ENCODE results near the gene NDOR1. TPM values are rescaled to one million over a fixed set of nuclear protein-coding genes. Genes with fewer than 3 reads are reported as not detected.

The NDOR1 gene
- total RNA-seq, 1 experiment from 2014 or later = 4.6 TPM

- DNase-seq (ENCODE audit: low read depth) = no peak
These were observed 22.7 kb upstream of the NDOR1 start for GRCh38 chr9:137182836-137183235.

- no peak for DNase-seq (ENCODE audit: low read depth)
These were observed 21.4 kb upstream of the NDOR1 start for GRCh38 chr9:137183980-137184595.

DNA sequence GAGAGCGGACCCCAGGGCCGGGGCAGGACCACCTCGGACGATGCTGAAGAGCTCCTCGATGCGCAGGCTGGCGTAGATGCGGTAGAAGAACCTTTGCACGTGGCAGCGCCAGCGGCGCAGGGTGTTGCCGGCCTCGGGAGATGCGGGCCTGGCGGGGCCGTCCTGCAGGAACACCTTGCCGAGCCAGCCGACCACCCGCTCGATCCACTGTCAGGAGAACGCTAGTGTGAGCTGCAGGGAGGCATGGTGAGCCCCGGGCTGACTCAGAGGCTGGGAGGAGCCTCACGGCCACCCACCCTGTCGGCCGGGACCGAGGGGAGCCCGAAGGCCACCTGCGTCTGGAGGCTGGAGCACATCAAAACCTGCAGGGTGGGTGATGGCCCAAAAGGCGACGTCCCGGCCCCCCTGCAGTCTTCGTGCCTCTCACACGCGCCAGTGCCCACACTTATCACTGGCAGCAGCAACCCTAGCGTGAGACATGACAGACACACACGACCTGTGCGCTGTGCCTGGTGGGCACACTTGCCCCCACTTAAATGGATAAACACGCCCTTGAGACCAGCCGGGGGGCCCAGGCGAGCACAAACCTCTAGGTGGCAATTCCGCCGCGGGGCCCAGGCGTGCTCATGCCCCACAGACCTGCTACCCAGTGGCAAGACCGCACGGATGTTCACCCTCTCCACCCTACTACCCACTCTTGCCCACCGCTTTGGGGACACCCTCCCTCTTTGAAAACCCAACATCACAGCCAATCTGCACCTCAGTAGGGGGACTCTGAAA is 20.4 kb upstream of the NDOR1 start:
- no peak for DNase-seq (ENCODE audit: low read depth)

GRCh38 chr9:137185921-137186320 is 19.6 kb upstream of the NDOR1 start:
- DNase-seq (ENCODE audit: low read depth) = no peak

DNA sequence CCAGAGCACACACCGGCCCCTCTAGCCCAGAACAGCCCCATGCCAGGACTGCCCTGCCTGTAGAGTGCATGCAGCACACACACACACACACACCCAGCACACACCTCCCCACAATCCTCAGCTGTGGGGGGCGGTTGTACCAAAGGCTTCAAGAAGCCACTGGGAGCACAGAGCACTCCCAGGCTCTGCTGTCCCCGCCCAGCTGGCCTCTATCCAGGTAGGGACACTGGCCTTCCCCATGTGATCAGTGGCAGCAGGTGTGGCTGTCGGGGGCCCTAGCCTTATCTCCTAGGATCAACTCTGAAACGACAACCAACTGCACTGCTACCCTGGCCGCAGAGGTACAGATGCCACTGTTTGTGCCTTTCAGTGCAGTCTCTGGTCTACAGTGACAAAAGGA is 19.1 kb upstream of the NDOR1 start:
- no peak for DNase-seq (ENCODE audit: low read depth)

- DNase-seq (ENCODE audit: low read depth) = no peak
These were observed 18.1 kb upstream of the NDOR1 start for GRCh38 chr9:137187386-137187785.

- DNase-seq (ENCODE audit: low read depth) = no peak
These were observed 17.4 kb upstream of the NDOR1 start for GRCh38 chr9:137188086-137188489.

DNA sequence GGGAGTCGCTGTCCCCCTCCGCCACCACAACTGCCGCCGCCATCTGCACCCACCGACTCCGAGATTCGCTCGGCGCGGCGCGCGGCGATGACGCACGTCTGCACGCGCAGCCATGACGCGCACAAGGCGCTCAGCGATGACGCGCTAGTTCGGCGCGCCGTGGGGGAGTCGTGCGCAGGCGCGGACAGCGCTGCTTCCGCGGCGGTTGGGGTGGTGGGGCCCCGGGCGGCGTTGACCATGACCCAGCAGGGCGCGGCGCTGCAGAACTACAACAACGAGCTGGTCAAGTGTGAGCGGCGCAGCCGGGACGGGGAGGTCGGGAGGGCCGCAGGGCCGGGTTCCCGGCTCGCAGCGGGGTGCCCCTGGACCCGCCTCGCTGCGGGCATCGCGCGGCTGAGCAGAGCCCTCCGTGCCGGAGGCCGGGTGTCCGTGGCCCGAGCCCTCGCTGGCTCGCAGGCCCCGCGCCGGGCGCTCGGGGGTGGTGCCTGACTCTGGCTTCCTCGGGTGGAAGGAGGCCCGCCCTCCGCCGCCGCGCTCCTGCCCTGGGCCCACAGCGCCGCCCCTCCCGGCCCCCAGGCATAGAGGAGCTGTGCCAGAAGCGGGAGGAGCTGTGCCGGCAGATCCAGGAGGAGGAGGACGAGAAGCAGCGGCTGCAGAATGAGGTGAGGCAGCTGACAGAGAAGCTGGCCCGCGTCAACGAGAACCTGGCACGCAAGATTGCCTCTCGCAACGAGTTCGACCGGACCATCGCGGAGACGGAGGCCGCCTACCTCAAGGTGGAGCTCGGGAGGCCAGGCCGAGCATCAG is 16.8 kb upstream of the NDOR1 start, which contains the start of the genes ANAPC2 and SSNA1:
ANAPC2 (minus strand) TSS at position 71 of the 807 bp plus-strand sequence; CDS start at position 43, 28 bp downstream.
SSNA1 (plus strand) TSS at position 187 of the 807 bp plus-strand sequence; CDS start at position 238, 51 bp downstream.
- DNase-seq (ENCODE audit: low read depth) = peak; percentile 89

GRCh38 chr9:137189297-137190295 is 15.9 kb upstream of the NDOR1 start:
- DNase-seq (ENCODE audit: low read depth) = no peak

GRCh38 chr9:137190315-137190856 is 15.1 kb upstream of the NDOR1 start:
- DNase-seq (ENCODE audit: low read depth) = no peak

DNA sequence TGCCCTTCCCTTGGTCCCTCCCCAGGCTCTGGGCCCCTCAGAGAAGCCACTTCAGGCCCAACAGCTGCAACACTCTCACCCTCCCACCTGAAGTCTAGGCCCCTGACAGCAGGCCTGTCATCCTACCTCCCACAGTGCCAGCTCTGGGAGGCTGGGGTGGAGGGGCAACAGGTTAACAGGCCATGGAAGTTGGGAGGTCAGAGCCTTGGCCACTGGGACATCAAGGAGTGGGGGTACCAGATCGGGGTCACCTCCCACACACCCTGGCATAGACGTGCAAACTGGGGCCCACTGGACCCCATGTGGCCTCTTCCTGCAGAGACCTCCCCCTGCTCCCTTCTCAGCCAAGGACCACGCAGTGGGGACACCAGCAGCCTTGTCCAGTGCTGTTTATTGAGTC is 14.3 kb upstream of the NDOR1 start:
- no peak for DNase-seq (ENCODE audit: low read depth)

- DNase-seq (ENCODE audit: low read depth) = no peak
These were observed 13.6 kb upstream of the NDOR1 start for GRCh38 chr9:137191691-137192447.

DNA sequence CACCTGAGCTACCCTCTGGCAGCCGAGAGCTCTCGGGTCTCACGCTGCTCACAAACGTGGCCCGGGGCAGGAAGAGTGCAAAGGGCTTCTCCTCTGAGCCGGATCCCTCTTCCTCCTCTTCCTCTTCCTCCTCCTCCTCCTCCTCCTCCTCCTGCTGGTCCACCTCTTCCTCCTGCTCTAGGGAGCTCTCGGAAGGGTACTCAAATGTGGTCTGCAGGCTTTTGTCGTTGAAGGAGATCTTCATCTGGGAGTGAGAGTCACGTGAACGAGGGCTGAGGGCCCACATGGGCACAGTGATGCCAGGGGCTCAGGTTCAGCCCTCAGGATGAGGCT is 13.1 kb upstream of the NDOR1 start:
- no peak for DNase-seq (ENCODE audit: low read depth)

DNA sequence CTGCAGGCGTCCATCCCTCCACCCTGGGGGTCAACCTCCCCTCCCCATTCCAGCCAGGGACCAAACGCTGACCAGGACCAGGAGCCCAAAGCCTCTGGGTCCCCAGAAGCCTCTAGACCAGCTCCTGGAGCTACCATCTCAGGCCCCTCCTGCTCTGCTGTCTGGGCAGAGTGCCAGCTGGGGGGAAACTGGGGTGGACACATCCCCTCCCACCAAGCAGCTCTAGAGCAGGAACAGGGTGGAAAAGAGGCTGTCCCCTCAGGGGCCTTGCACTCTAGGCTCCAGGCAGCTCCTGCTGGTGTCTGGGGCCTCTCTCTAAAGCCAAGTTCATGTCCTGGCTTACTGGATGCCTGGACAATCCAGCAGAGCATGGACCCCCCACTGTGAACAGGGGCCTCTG is 12.6 kb upstream of the NDOR1 start:
- no peak for DNase-seq (ENCODE audit: low read depth)

DNA sequence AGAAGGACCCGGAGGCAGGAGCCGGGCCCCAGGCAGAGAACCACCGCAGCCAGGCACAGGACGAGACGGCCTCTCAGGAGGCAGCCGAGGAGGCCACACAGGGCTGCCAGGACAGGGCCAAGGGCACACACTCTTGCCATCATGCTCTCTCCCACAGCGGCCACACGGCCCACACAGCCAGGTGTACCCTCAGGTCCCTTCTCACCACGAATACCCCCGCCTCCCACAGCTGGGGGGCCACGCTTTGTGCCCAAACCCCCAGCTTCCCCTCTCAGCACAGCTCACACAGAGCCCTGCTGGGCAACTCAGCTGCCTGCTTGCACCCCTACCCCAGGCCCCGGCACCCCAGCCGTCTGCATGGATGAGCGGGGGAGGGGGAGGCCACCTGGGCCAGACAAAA is 11.7 kb upstream of the NDOR1 start:
- no peak for DNase-seq (ENCODE audit: low read depth)

DNA sequence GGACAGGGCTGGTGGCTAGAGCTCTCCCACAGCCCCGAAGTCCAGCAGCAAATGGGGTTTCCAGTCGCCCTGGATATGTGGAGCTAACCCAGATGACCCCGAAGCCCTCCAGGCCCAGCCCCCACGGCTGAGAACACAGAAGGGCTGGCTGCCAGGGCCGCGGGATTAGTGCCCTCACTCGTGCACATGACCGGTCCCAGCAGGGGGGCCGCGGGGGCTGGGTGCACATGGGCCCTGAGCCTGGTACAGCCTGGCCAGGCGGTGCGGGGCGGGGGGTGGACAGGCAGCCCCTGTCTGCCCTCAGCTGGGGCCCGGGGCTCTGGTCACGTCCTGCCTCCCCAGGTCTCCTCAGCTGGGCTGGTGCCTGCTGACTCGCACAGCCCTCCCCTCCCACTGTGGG is 11.1 kb upstream of the NDOR1 start:
- DNase-seq (ENCODE audit: low read depth) = no peak

GRCh38 chr9:137194909-137195308 is 10.6 kb upstream of the NDOR1 start:
- DNase-seq (ENCODE audit: low read depth) = no peak

- no peak for DNase-seq (ENCODE audit: low read depth)
These were observed 9.8 kb upstream of the NDOR1 start for GRCh38 chr9:137195525-137196220.

DNA sequence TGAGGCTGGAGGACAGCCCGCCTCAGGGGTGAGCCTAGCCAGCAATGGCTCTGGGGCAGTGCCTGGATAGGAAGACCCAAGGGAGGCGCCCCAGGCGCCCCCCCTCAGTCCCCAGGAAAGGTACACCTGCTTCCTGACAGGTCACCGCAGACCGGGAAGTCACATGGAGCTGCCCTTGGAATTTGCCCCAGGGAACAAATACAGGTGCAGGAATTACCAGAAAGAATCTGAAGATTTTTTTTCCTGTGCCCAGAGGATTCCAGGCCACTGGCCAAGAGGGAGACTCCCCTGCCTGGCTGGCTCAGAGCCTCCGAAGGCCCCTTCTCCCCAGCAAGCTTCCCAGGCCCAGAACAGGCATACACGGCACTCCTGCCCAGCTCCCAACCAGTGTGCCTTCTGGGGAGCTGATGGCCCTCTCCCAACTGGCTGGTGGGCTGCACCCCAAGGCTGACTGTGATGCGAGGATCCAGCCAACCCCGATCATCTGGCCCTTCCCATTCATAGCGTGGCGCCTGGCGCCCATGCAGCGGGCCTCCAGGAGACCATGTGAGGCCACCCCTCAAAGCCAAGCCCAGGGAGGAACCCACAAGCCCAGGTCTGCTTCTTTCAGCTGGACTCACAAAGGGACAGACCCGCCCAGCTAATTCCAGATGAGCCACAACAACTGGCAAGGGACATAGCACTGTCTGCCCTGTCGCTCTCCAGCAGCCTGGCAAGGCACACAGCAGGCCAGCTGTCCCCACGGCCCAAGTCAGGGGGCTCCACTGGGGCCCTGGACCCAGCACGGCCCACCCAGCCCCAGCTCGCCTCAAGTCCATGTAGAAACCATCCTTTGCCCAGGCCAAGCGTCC is 7.2 kb upstream of the NDOR1 start:
- no peak for DNase-seq (ENCODE audit: low read depth)

All from RPMI7951 (cell line).